HepG2 (cell line): ENCODE results near the gene KRT15. TPM values are rescaled to one million over a fixed set of nuclear protein-coding genes. Genes with fewer than 3 reads are reported as not detected.

Experiments used
- AKAP8 ChIP-seq: sonication (generic); formaldehyde crosslinking; IDR thresholded peaks from 2 replicates; pipeline ENCODE4 v1.5.1; 2020; ENCODE audit warnings: mild to moderate bottlenecking, missing genetic modification reagents
- CREM ChIP-seq, 2 experiments: sonication (generic) in 1 of 2; formaldehyde crosslinking in 1 of 2; IDR thresholded peaks; 2 replicates each; pipeline versions ENCODE4 v1.4.0 to v1.6.1; 2016 to 2020; ENCODE audit warnings: antibody characterized with exemption in 1 of 2, mild to moderate bottlenecking in 1 of 2, missing genetic modification reagents in 1 of 2
- DR1 ChIP-seq: sonication (generic); formaldehyde crosslinking; IDR thresholded peaks from 2 replicates; pipeline ENCODE4 v1.8.0; 2021; ENCODE audit warnings: mild to moderate bottlenecking, missing genetic modification reagents, inconsistent platforms
- JDP2 ChIP-seq: sonication (generic); formaldehyde crosslinking; IDR thresholded peaks from 2 replicates; pipeline ENCODE4 v1.8.1; 2022; ENCODE audit warnings: missing genetic modification reagents, borderline replicate concordance
- JUN ChIP-seq: sonication (generic); formaldehyde crosslinking; IDR thresholded peaks from 2 replicates; pipeline ENCODE4 v1.4.0; 2020; ENCODE audit warnings: mild to moderate bottlenecking, missing genetic modification reagents
- KDM5B ChIP-seq: sonication (generic); formaldehyde crosslinking; IDR thresholded peaks from 2 replicates; pipeline ENCODE4 v1.4.0; 2020; ENCODE audit warnings: missing genetic modification reagents, mild to moderate bottlenecking, borderline replicate concordance
- PRDM15 ChIP-seq: sonication (generic); formaldehyde crosslinking; IDR thresholded peaks from 2 replicates; pipeline ENCODE4 v1.4.0; 2020; ENCODE audit warnings: missing genetic modification reagents
- SIN3B ChIP-seq: fragments of 150-350 bp; IDR thresholded peaks from 2 replicates; pipeline ENCODE4 v1.6.1; 2014; ENCODE audit warnings: low read length
- THAP9 ChIP-seq: sonication (generic); formaldehyde crosslinking; IDR thresholded peaks from 2 replicates; pipeline ENCODE4; 2020; ENCODE audit warnings: missing genetic modification reagents, mild to moderate bottlenecking, borderline replicate concordance
- YEATS2 ChIP-seq: sonication (generic); formaldehyde crosslinking; IDR thresholded peaks from 2 replicates; pipeline ENCODE4 v1.4.0; 2020; ENCODE audit warnings: missing genetic modification reagents, borderline replicate concordance
- ZHX2 ChIP-seq, 2 experiments: sonication (generic) in 1 of 2; formaldehyde crosslinking in 1 of 2; IDR thresholded peaks; 2 replicates each; pipeline versions ENCODE4 v1.6.1 to v1.9.0; 2014 to 2022; ENCODE audit warnings: antibody characterized with exemption in 1 of 2, borderline replicate concordance in 1 of 2, inconsistent platforms in 1 of 2, low read depth in 1 of 2, missing genetic modification reagents in 1 of 2
- ZNF44 ChIP-seq: sonication (generic); formaldehyde crosslinking; IDR thresholded peaks from 2 replicates; pipeline ENCODE4 v1.5.1; 2020; ENCODE audit warnings: mild to moderate bottlenecking, missing genetic modification reagents
- ZNF678 ChIP-seq: sonication (generic); formaldehyde crosslinking; IDR thresholded peaks from 2 replicates; pipeline ENCODE4 v1.4.0; 2020; ENCODE audit warnings: mild to moderate bottlenecking, missing genetic modification reagents
- ZSCAN31 ChIP-seq: sonication (generic); formaldehyde crosslinking; IDR thresholded peaks from 2 replicates; pipeline ENCODE4 v1.5.0; 2020; ENCODE audit warnings: low read depth, mild to moderate bottlenecking, missing genetic modification reagents
- polyA plus RNA-seq, 8 experiments: library from polyadenylated mRNA; depleted of rRNA in 3 of 8; stranded (reverse) in 7 of 8; unstranded in 1 of 8; fragments of >200 nt; fragmentation: Illumina TruSeq in 4 of 8; extraction: Trizol in 4 of 8; gene quantifications; 2 replicates each; pipeline versions ENCODE4 v1.2.1 to v1.2.3, GENCODE V29; 2011 to 2016; ENCODE audit warnings: low read depth in 4 of 8, missing spikeins in 1 of 8, mixed read lengths in 1 of 8; ENCODE audit not compliant: insufficient read depth in 1 of 8
- total RNA-seq, 5 experiments: library from RNA; depleted of rRNA; stranded (reverse); fragments of >200 nt; fragmentation: Illumina TruSeq; extraction: Trizol; gene quantifications; 2 replicates each; pipeline ENCODE4 v1.2.3, GENCODE V29; 2016; ENCODE audit warnings: low read depth in 1 of 5

KRT15 gene
- total and polyA plus RNA-seq, 2 of the 13 experiments (the other 11 are each of a cell fraction or from before 2014, with no cell fraction given): 0.46 to 0.63 TPM

GRCh38 chr17:41527063-41528023 lies 8.7 kb upstream of the KRT15 start (continued):
- 0 out of 2 replicates have a peak, but pooled peaks have one; percentile 16 for TF ChIP-seq DR1 (CRISPR knock-in tag)
- TF ChIP-seq SIN3B: no peak
- no peak for TF ChIP-seq JDP2
- peak; percentile 72 for TF ChIP-seq KDM5B (CRISPR knock-in tag)
- no peak for TF ChIP-seq PRDM15 (CRISPR knock-in tag)
- no peak for TF ChIP-seq ZHX2 (IDR thresholded peaks at IDR 0.05; ENCODE audit: low read depth)
- no peak for TF ChIP-seq ZHX2 (CRISPR knock-in tag; IDR thresholded peaks at IDR 0.05; ENCODE audit: borderline replicate concordance)
- TF ChIP-seq ZNF44 (CRISPR knock-in tag): peak; percentile 48; the same call in 1 of the 2 replicates
- TF ChIP-seq THAP9: peak; percentile 81
- TF ChIP-seq ZSCAN31 (CRISPR knock-in tag): peak; percentile 90; the same call in 1 of the 2 replicates
- TF ChIP-seq YEATS2 (CRISPR knock-in tag): 0 out of 2 replicates have a peak, but pooled peaks have one; percentile 2
- TF ChIP-seq ZNF678 (CRISPR knock-in tag): no peak
- TF ChIP-seq AKAP8 (CRISPR knock-in tag): no peak
- TF ChIP-seq JUN: no peak
- no peak for TF ChIP-seq CREM (IDR thresholded peaks at IDR 0.05)
- no peak for TF ChIP-seq CREM (CRISPR knock-in tag; IDR thresholded peaks at IDR 0.05)
